ENCODE data around the gene RBBP4.

The RBBP4 gene

DNA sequence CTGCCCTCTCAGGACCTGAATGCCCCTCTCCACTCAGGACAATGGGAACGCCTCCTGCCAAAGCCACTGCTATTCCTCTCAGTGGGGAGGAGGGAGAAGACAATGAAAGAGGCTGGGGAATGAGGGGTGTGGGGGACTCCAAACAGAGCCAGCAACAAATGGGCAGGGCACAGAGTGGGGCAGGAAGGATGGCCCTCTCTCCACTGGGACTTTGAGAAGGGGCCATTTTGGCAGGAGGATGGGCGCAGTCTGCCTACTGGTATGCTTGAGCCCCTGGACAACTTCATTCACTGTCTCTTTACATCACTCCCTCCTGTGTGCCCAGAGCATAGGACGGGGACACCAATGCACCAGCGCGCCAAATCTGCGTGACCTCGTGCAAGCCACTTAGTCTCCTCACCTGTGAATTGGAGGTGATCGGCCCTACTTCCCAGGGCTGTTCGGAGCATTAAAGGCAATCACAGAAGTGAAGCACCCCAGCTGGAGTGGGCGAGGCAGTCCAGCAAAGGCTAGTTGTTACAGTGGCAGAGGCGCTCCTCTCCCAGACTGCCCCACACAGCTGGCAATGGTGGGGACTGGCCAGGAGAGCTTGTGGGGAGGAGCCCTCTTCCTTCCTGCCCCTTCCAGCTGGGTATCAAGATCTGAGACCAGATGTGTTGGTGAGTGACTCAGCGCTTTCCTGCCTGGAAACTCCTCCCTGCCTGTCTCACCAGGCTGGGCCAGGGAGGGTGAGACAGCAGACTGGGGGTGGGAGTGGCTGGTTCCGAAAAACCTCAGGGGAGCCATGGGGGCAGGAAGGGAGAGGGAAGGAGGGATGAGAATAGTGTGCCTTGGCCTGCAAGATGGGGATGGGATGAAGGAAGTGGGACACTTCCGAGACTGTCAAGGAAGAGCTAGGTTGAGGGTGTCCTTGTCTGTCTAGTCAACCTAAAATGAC is 73.9 kb downstream of the RBBP4 start:
- in situ Hi-C loops (cut with HindIII; ENCODE audit: low pct_unique_long_range_greater_than_20kb, low sequenced_read_pairs): no loop called here
- TF ChIP-seq JUND (IDR thresholded peaks at IDR 0.05; ENCODE audit: low read depth): no peak
- no peak for DNase-seq (ENCODE audit: low read depth in 1 of 2, low spot score in 1 of 2)

DNA sequence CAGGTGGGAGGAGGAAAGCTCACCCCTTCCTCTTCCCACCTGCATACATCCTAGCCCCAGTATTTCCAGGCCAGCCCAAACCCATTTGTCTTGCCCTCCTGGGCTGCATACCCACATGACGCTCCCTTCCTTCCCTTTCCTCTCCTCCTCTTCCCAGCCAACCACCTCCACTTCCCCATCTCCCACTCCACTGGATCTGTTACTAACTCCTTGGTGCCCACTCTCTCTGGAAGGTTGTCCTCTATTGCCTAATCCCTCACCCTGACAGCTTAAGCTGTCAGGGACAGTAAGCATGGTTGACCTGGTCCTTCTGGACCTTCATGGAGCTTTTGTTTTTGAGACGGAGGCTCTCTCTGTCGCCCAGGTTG is 74.6 kb downstream of the RBBP4 start:
- in situ Hi-C loops (cut with HindIII; ENCODE audit: low pct_unique_long_range_greater_than_20kb, low sequenced_read_pairs): no loop called here
- DNase-seq (ENCODE audit: low read depth in 1 of 2, low spot score in 1 of 2): no peak
- no peak for TF ChIP-seq JUND (IDR thresholded peaks at IDR 0.05; ENCODE audit: low read depth)

- TF ChIP-seq JUND (IDR thresholded peaks at IDR 0.05; ENCODE audit: low read depth): no peak
- DNase-seq (ENCODE audit: low read depth in 1 of 2, low spot score in 1 of 2): no peak
- in situ Hi-C loops (cut with HindIII; ENCODE audit: low pct_unique_long_range_greater_than_20kb, low sequenced_read_pairs): no loop called here
Observed at GRCh38 chr1:32727876-32728275, 76.9 kb downstream of the RBBP4 start.

DNA sequence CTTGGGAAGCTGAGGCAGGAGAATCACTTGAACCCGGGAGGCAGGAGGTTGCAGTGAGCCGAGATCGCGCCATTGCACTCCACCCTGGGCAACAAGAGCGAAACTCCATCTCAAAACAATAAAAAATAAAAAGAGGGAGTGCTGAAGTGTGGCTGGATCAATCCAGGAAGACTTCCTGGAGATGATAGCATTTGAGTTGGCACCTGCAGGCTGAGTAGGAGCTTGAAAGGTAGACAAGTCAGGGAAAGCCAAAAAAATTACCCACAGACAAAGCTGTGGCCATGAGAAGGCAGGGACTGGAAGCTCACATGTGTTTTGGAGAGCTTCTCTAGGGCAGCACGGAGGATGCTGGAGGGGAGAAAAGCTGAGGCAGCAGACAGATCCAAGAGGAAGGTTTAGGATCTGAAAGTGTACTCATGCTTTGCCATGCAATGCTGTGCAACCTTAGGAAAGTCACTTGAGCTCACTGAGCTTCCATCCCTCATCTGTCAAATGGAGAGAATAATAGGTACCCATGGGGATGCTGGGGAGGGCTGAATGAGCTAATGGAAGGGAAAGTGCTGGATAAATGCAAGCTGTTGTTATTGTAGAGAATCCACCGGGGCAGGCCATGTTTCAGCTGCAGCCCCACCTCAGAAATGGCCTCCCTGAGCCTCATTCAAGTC is 77.5 kb downstream of the RBBP4 start:
- in situ Hi-C loops (cut with HindIII; ENCODE audit: low pct_unique_long_range_greater_than_20kb, low sequenced_read_pairs): no loop called here
- no peak for DNase-seq (ENCODE audit: low read depth in 1 of 2, low spot score in 1 of 2)
- no peak for TF ChIP-seq JUND (IDR thresholded peaks at IDR 0.05; ENCODE audit: low read depth)

GRCh38 chr1:32729254-32730046 is 78.4 kb downstream of the RBBP4 start:
- TF ChIP-seq JUND (IDR thresholded peaks at IDR 0.05; ENCODE audit: low read depth): no peak
- in situ Hi-C loops (cut with HindIII; ENCODE audit: low pct_unique_long_range_greater_than_20kb, low sequenced_read_pairs): no loop called here
- no peak for DNase-seq (ENCODE audit: low read depth in 1 of 2, low spot score in 1 of 2)

DNA sequence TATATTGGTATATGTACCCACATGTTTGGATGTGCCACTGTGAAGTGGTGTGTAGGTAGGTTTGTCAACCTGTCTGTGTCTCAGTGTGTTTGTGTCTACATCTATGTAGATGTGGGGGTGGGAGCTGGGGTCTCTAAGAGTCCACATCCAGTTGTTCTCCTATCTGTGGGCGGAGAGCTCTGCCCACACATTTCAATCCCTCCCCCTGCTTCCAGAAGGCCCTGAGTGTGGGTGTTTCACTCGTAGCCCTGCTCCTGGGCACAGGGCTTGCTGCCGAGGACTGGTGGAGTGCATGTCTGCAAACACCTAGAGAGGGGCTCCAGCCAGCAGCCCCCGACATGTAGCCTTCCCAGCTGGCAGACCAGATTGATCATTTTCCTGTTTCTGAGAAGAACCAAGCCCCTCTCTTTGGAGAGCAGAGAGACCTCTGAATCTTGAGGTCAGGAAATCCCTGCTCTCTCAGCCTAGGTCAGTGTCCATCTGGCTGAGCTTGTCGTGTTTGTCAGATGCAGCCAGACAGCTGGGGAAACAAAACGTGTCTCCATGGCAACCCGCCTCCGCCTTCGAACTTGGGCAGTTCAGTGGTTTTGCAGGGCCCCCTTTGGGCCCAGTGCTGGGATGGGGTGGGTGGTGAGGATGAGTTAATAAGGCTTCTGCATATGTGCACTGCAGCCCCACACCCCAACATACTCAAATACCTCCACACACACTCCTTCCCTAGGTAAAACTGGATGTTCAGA is 82.7 kb downstream of the RBBP4 start:
- TF ChIP-seq JUND (IDR thresholded peaks at IDR 0.05; ENCODE audit: low read depth): no peak
- in situ Hi-C loops (cut with HindIII; ENCODE audit: low pct_unique_long_range_greater_than_20kb, low sequenced_read_pairs): no loop called here
- DNase-seq (ENCODE audit: low read depth in 1 of 2, low spot score in 1 of 2): no peak

Measured in T47D (cell line).